Activated naive CD4-positive, alpha-beta T cell treated with anti-CD3 and anti-CD28 coated beads, Interleukin-2, amount 50 U/mL, for 24 hours (primary cell): ENCODE measurements around the gene WBP11.
A peak's percentile ranks its signal among the peaks of the same experiment; 100 is the strongest.

ENCODE experiments used
- H3K27ac Mint-ChIP-seq: one replicate; pipeline ENCODE4 v1.8.0; 2021; ENCODE audit warnings: mild to moderate bottlenecking, mixed read lengths
- H3K27me3 Mint-ChIP-seq: one replicate; pipeline ENCODE4 v1.8.0; 2021; ENCODE audit warnings: mixed read lengths
- H3K36me3 Mint-ChIP-seq: one replicate; pipeline ENCODE4 v1.8.0; 2021; ENCODE audit warnings: mixed read lengths
- H3K4me1 Mint-ChIP-seq: one replicate; pipeline ENCODE4 v1.8.0; 2021; ENCODE audit warnings: mixed read lengths
- H3K4me3 Mint-ChIP-seq: one replicate; pipeline ENCODE4 v1.8.0; 2021; ENCODE audit warnings: mild to moderate bottlenecking, mixed read lengths
- H3K9me3 Mint-ChIP-seq: one replicate; pipeline ENCODE4 v1.8.0; 2021; ENCODE audit warnings: mixed read lengths

The WBP11 gene

DNA sequence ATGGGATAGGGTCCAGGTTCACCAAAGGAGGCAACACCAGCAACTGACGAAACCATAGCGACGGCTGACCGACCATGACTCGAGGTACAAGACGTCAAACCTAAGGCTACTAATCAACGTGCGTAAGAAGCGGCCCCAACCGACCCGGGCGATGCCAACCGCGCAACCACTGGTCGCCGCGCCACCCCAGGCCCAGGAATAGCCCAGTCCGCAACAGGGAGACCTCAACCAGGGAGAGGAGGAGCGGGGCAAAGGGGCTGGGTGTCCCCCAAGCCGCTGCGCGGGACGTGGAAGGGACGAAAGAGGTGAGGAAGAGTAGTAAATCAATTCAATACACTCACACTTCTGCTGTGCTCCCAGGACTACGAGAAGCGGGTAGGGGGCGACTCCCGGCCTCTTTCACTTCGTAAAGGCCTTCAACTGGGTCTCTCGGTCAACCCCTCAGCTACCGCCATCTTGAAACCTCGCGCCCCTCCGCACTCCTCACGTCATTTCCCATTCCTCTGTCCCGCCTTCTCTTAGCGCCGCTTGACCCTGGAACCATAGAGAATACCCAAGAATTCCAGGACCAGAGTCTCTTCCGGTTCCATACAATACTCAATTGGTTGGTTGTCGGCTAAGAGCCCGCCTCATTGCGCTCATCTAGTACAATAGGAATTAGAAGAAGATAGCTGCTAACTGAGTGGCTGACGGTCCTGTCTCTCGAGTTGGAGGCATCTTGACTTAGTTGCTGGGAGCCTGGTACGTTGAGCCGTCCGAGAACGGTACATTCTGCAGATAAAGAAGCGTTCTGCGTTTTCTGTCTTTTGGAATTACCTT, at the start of gene WBP11, which contains the start of gene C12orf60:
Gene WBP11 (minus strand): TSS at position 468 of the 819 bp plus-strand sequence. CDS start 2,095 bp downstream, outside the sequence.
Gene C12orf60 (plus strand): TSS at position 660 of the 819 bp plus-strand sequence. CDS start 19,266 bp downstream, outside the sequence.
- no peaks in the 10 kb centered on the region for H3K27me3 Mint-ChIP-seq
- H3K36me3 Mint-ChIP-seq, result peaks cover 4% of the 10 kb centered on the region
- H3K4me3 Mint-ChIP-seq, result no peak within 1 kb of the TSS
- peaks cover 28% of the 10 kb centered on the region for H3K4me1 Mint-ChIP-seq
- H3K27ac Mint-ChIP-seq, result no peak within 1 kb of the TSS
- no peaks in the 10 kb centered on the region for H3K9me3 Mint-ChIP-seq

DNA sequence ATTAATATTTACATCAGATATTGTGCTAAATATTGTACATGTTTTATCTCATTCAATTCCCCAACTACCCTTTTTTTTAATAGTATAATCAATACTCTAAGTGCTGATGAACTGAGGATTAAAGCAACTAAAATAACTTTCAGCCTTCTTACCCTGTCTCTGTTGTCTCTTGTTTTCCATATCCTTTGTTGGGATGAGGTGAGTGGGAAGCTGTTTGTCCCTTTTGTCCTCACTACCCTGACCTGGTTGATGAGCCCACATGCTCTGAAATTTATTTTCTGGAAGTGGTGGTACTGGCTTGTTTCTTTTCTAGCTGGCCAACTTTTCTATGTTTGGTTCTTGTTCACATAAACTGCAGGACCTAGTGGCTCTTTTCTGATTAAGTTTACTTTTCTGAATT, 49.6 kb upstream of the WBP11 start:
- no peaks in the 10 kb centered on the region for H3K27me3 Mint-ChIP-seq
- H3K4me3 Mint-ChIP-seq, result no peak overlapping the region
- no peak overlapping the region for H3K27ac Mint-ChIP-seq
- no peaks in the 10 kb centered on the region for H3K9me3 Mint-ChIP-seq
- peaks cover 2% of the 10 kb centered on the region for H3K36me3 Mint-ChIP-seq
- no peaks in the 10 kb centered on the region for H3K4me1 Mint-ChIP-seq

- no peak overlapping the region for H3K27ac Mint-ChIP-seq
- no peaks in the 10 kb centered on the region for H3K9me3 Mint-ChIP-seq
- H3K4me1 Mint-ChIP-seq, result peaks cover 5% of the 10 kb centered on the region
- no peak overlapping the region for H3K4me3 Mint-ChIP-seq
- no peaks in the 10 kb centered on the region for H3K36me3 Mint-ChIP-seq
- no peaks in the 10 kb centered on the region for H3K27me3 Mint-ChIP-seq
Measured at GRCh38 chr12:14850929-14851663, 47.8 kb upstream of the WBP11 start.

DNA sequence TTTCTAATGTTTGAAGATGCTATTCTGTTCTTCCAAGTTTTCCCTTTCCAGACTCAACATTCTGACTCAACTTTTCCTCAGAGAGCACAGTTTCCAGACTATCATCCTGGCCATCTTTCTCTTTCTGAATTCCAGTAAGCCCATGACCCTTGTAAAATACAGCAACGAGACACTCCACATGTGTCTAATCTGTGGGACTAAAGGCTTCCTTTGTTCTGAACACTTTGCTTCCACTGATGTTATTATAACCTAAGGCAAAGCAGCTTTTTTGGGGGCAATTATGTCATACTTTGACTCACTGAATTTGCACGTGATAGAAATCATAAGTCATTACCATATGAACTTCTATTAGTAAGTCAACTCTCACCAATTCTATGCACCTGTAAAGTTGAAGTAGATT, 46.4 kb upstream of the WBP11 start:
- no peaks in the 10 kb centered on the region for H3K9me3 Mint-ChIP-seq
- peaks cover 10% of the 10 kb centered on the region for H3K4me1 Mint-ChIP-seq
- H3K4me3 Mint-ChIP-seq, result no peak overlapping the region
- H3K27me3 Mint-ChIP-seq, result no peaks in the 10 kb centered on the region
- H3K27ac Mint-ChIP-seq, result no peak overlapping the region
- H3K36me3 Mint-ChIP-seq, result no peaks in the 10 kb centered on the region

- Mint-ChIP-seq H3K36me3 (no peaks in the 10 kb centered on the region), H3K27me3 (no peaks in the 10 kb centered on the region), H3K4me1 (peaks cover 10% of the 10 kb centered on the region), H3K9me3 (no peaks in the 10 kb centered on the region), H3K4me3 (no peak overlapping the region), H3K27ac (no peak overlapping the region)
Measured at GRCh38 chr12:14846876-14847580, 43.8 kb upstream of the WBP11 start.

DNA sequence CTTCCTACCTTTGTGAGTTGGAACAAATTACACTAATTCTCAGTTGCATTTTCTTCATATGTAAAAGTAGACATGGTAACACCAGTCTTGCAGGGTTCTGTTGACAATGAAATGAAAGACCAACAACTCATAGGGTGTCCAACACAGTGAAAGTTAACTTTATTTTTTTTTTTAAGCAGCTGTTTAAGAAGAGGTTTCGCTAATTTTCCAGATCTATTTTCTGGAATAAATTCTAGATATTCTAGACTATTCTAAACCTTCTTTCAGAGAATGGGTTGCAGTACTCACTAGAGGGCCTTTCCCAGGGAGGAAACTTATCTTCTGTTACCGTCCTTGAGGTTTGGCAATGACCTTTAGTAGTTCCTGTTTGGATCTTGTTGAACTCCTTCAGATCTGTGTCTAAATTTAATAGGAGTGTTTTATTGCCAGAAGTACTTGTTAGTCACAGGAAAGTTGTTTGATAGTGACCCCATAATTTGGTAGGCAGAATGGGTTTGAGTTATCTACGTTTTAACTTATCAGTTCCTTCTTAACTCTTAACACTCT, 42.8 kb upstream of the WBP11 start:
- Mint-ChIP-seq H3K4me1 (peaks cover 10% of the 10 kb centered on the region), H3K36me3 (no peaks in the 10 kb centered on the region), H3K27ac (no peak overlapping the region), H3K9me3 (no peaks in the 10 kb centered on the region), H3K27me3 (no peaks in the 10 kb centered on the region), H3K4me3 (no peak overlapping the region)

GRCh38 chr12:14845350-14845750, 42.1 kb upstream of the WBP11 start:
- Mint-ChIP-seq H3K4me3 (no peak overlapping the region), H3K27ac (peak overlapping the region; percentile 10), H3K9me3 (no peaks in the 10 kb centered on the region), H3K36me3 (no peaks in the 10 kb centered on the region), H3K27me3 (no peaks in the 10 kb centered on the region), H3K4me1 (peaks cover 10% of the 10 kb centered on the region)

DNA sequence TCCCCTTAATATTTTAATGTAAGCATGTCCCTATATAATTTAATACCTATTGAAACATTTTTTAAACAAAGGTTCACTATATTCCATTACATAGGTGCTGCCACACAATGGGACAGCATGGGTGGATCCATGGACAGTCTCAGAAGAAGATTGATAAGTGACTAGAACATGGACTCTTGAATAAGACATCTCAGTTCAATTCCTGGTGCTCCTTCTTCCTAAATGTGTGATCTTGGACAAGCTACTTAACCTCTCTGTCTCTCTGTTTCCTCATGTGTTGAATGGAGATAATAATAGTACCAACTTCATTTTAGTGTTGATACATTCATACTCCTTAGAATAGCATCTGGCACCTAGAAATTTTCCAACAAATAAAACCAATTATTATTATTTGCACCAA, 41.1 kb upstream of the WBP11 start:
- no peak overlapping the region for H3K27ac Mint-ChIP-seq
- H3K36me3 Mint-ChIP-seq, result no peaks in the 10 kb centered on the region
- peaks cover 10% of the 10 kb centered on the region for H3K4me1 Mint-ChIP-seq
- no peak overlapping the region for H3K4me3 Mint-ChIP-seq
- H3K27me3 Mint-ChIP-seq, result no peaks in the 10 kb centered on the region
- no peaks in the 10 kb centered on the region for H3K9me3 Mint-ChIP-seq

DNA sequence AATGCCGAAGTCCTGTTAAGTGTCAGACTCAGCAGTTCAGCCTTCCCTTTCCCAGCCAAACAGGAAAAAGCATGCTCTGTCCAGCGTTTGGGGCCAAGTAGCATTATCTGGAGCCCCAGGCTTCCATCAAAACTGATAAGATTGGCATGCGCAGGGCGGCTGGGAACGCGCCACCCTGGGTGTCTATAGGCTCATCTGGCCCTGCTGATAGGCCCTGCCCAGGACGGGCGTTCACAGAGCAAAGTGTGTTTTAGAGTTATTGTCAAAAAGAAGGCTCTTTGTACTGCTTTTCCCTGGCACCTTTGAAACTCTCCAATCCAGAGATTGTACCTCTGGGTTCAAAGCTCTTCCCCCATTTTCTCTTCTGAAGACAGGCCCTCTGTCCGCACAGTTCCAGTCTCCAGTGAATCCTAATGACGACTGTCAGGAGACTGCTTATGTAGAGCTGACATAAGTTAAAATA, 40.2 kb upstream of the WBP11 start, which contains the start of gene ART4:
Gene ART4 (minus strand): TSS at position 102 of the 463 bp plus-strand sequence. CDS start 413 bp downstream, outside the sequence.
- Mint-ChIP-seq H3K4me1 (peaks cover 10% of the 10 kb centered on the region), H3K36me3 (no peaks in the 10 kb centered on the region), H3K27me3 (no peaks in the 10 kb centered on the region), H3K4me3 (no peak within 1 kb of the TSS), H3K9me3 (no peaks in the 10 kb centered on the region), H3K27ac (no peak within 1 kb of the TSS)

GRCh38 chr12:14842315-14842714, 39.0 kb upstream of the WBP11 start:
- Mint-ChIP-seq H3K27ac (no peak overlapping the region), H3K9me3 (no peaks in the 10 kb centered on the region), H3K27me3 (no peaks in the 10 kb centered on the region), H3K4me1 (peaks cover 10% of the 10 kb centered on the region), H3K4me3 (no peak overlapping the region), H3K36me3 (no peaks in the 10 kb centered on the region)

DNA sequence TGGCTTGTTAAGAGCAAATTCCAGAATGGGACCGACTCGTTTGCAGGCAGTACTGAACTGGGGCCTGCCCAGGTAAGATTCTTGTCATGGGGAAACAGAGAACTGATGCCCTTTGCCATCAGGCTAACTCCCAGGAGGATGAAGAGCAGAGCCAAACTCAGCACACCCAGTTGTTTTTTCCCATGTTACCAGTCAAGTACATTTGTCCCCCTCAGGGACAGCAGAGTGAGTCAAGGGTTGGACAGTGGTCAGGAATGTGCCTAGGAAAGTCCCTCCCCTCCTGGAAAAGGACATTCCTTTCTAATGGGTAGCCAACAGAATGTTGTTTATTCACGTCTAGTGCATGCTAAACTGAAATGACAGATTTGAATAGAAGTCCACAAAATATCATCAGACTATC, 38.5 kb upstream of the WBP11 start:
- H3K9me3 Mint-ChIP-seq, result no peaks in the 10 kb centered on the region
- H3K27ac Mint-ChIP-seq, result no peak overlapping the region
- no peaks in the 10 kb centered on the region for H3K27me3 Mint-ChIP-seq
- H3K4me1 Mint-ChIP-seq, result peaks cover 10% of the 10 kb centered on the region
- no peaks in the 10 kb centered on the region for H3K36me3 Mint-ChIP-seq
- no peak overlapping the region for H3K4me3 Mint-ChIP-seq

DNA sequence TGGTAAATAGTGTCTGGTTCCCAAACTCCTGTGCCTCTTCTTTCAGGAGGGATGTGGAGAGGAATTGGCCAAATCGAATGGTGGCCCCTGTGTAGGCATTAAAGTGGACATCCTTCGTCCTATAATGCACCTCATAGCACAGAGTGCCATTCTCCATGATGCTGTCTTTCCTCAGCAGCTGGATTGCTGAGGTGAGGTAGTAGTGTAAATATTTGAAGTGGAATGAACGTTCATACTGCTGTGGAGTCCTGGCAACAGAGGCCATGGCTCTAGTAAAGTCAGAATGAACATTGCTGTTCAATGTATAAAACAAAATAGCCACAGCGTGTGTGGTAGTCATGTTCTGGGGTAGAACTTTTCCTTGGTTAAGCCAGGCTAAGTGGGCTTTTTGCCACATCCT, 37.3 kb upstream of the WBP11 start:
- Mint-ChIP-seq H3K27ac (no peak overlapping the region), H3K36me3 (no peaks in the 10 kb centered on the region), H3K9me3 (no peaks in the 10 kb centered on the region), H3K4me3 (no peak overlapping the region), H3K27me3 (peaks cover 2% of the 10 kb centered on the region), H3K4me1 (peaks cover 5% of the 10 kb centered on the region)

- H3K4me1 Mint-ChIP-seq, result no peaks in the 10 kb centered on the region
- no peak overlapping the region for H3K27ac Mint-ChIP-seq
- H3K4me3 Mint-ChIP-seq, result no peak overlapping the region
- no peaks in the 10 kb centered on the region for H3K9me3 Mint-ChIP-seq
- peaks cover 6% of the 10 kb centered on the region for H3K27me3 Mint-ChIP-seq
- H3K36me3 Mint-ChIP-seq, result no peaks in the 10 kb centered on the region
Measured at GRCh38 chr12:14839262-14839661, 36.0 kb upstream of the WBP11 start.

GRCh38 chr12:14836336-14837210, 33.3 kb upstream of the WBP11 start:
- H3K4me1 Mint-ChIP-seq, result no peaks in the 10 kb centered on the region
- H3K27ac Mint-ChIP-seq, result no peak overlapping the region
- H3K36me3 Mint-ChIP-seq, result peaks cover 2% of the 10 kb centered on the region
- no peak overlapping the region for H3K4me3 Mint-ChIP-seq
- H3K9me3 Mint-ChIP-seq, result no peaks in the 10 kb centered on the region
- peaks cover 7% of the 10 kb centered on the region for H3K27me3 Mint-ChIP-seq
